GM12891 (cell line): ENCODE results near the gene ACP2.

Experiments used
- POLR2A ChIP-seq: IDR thresholded peaks from 2 replicates; pipeline ENCODE4 v1.6.1; 2011; ENCODE audit warnings: low read depth, low read length, control low read depth
- POLR2AphosphoS5 ChIP-seq: IDR thresholded peaks from 2 replicates; pipeline ENCODE4 v1.6.1; 2011; ENCODE audit warnings: low read depth, low read length, control low read depth
- TAF1 ChIP-seq: IDR thresholded peaks from 2 replicates; pipeline ENCODE4 v1.6.1; 2011; ENCODE audit warnings: low read depth, low read length, control low read depth

DNA sequence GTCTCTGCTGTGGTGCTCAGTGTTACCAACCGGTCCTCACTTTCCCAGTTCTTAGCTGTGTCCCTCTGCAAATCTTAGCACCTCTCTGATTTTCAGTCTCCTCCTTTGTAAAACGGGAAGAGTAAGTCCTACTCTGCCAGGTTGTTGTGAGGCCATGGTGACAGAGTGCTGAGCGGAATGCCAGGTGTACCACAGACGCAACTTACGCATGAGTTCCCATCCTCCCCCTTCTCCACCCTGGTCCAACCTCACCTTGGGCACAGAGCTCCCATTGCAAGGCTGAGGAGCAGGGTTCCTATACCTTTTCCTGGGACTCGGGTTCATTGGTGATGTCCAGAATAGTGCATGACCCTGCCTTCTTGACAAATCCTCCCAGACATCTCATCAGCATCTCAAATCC, 41.2 kb downstream of the ACP2 start:
- no peak for TF ChIP-seq POLR2A
- TF ChIP-seq TAF1 = no peak
- no peak for TF ChIP-seq POLR2AphosphoS5
